Stimulated activated CD4-positive, alpha-beta T cell treated with anti-CD3 and anti-CD28 coated beads, Interleukin-1b, Interleukin-23, amount 100 ng/mL, for 48 hours (primary cell): Measurements from ENCODE around the gene ZNF474.

ENCODE experiments used
- DNase-seq: peaks from one replicate; pipeline ENCODE4 v3.0.0-alpha.2; 2020

Gene ZNF474

DNA sequence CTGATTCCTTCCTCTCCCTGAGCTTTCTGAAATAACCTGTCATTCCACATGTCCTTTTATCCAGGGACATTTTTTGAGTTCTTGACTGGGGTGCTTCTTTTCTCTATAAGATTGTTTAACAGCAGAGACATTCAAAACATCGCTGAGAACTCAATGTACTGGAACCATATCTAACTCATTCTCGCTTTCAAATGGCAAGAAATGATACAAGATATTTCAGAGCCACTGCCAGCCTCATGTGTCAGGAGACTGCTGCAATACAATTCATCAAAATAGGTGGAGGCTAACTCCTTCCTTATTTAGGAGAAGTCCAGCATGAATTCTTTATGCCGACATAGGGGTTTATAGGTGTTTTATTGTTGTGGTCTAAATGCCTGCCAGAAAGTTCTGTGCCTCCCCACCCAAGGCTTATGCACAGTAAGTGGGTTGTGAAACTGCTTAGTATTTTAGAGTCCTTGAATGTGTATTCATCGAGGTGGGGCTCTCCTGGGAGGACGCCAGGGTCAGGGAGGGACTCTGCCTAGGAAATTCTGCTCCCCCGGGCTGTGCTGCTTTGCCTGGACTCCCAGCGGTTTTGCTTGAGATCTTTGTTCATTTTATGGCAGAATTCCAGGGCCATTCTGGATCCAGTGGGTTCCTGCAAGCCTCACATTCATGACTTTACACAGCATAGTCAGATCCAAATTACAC, 53.9 kb downstream of the ZNF474 start:
- DNase-seq, result no peak

GRCh38 chr5:122183788-122184170, 54.4 kb downstream of the ZNF474 start:
- no peak for DNase-seq

DNA sequence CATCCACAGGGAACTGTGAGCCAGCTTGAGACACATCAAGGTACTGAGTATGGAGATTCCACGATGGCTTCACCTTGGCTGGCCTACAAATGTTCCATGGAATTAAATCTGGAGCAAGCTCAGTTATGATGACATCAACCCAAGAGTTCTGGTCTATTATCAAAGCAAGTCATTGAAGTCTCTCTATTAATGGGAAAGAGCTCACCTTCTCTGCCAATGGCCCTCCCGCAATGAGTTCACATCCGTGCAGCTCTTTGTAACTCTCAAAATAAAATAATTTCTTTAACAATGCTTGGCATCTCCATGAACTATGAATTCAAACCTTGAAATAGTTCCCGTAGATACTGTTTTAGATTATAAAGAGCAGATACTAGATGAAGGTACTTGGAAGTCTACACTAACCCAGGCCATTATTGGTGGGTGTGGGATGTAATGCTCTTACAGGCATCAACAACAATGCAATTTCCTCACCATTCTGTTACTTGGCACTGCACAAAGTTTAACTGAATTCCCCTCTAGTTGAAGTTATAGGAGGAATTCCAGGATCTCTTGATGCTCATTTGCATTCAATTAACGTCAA, 55.4 kb downstream of the ZNF474 start:
- no peak for DNase-seq

DNA sequence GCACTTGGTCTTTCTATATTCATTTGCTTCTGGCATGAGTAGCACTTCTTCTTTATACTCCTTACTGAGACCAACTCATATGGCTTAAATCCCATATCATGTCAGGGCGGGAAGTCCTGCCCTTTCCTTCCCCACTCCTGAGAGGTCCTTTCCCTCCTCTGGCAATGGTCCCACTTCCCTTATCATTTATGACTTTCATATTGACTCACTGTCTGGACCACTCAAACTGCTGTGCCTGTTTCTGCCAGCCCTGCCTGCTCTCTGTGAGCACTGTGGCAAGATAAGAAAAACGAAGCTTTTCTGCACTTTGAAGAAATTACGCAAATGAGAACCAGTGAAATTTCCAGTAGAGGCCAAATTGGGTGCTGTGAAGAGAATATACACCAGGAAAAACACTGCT, 58.1 kb downstream of the ZNF474 start:
- DNase-seq, result no peak

- DNase-seq, result no peak
Observed at GRCh38 chr5:122190156-122190555, 60.8 kb downstream of the ZNF474 start.

- no peak for DNase-seq
Observed at GRCh38 chr5:122192497-122193496, 63.5 kb downstream of the ZNF474 start.

GRCh38 chr5:122195802-122196394, 66.6 kb downstream of the ZNF474 start:
- no peak for DNase-seq

DNA sequence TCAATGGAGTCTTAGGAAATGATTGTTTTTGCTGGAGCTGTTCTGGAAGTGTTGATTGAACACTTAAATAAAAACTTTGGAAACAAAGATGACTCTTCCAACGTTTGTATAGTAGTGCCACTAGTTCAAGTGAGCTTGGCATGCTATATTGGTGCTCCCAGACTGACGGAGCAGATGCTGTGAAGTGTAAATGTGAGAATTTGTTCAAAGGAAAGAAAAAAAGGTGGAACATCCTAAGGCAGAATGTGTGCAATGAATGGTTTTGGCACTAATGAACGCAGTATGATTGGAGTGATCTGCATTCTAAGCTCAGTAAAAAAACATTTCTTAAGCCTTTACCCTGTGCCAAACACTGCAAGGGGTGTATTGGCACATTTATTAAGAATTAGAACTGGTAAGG, 69.8 kb downstream of the ZNF474 start:
- DNase-seq, result no peak

DNA sequence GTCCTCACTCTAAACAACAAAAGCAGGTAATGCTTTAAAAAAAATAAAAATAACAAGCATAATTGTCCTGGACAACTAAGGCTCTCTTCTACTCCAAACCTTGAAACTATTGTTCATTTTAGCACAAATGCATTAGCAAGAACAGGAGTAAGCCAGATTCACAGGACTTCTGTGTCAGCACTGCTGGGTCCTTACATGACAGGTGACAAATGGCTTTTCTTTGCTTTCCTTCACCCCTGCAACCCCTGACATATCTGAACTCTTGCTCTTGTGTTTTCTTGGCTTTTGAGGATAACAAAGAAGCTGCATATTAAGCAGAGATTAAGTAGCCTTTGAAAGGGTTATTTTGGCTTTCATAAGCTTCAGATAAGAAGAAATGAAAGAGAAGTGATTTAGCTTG, 71.1 kb downstream of the ZNF474 start:
- no peak for DNase-seq

DNA sequence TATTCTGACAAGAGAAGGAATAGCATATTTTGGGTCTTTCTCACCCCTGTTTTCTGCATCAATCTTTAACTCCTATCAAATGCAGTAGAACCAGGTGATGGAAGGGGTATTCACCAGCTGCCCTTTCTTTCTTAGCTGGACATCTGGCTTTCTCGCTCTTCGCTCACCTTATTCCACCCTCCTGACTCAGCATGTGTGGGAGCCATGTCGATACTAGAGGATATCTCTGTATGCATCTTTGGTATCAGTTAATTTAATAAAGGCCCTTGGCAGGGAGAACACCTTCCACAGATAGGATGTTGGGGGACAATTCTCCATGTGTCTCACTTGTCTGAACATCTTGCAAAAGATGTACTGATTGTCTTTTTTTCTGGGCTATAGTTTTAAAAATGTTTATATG, 71.5 kb downstream of the ZNF474 start:
- no peak for DNase-seq

DNA sequence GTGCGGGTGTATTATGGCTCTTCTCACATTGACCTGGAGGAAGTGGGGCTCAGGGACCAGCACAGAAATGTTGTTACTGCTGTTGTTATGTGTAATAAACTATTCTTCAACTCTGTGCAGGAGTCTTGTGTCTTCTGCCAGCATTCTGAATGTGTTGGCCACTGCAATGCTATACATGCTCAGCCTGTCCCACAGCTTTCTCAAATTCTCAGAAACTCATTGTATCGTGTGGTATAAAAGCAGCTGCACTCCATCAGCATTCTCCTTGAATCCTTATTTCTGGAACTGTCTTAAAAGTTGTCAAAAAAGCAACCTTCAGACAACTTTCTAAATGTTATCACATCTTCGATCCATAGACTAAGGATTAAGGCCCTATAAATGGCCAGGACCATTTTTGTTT, 72.0 kb downstream of the ZNF474 start:
- DNase-seq, result no peak

GRCh38 chr5:122202952-122203351, 73.6 kb downstream of the ZNF474 start:
- no peak for DNase-seq
